Ovary (tissue), 10 donors: ENCODE measurements around the gene EEF1B2. TPM values are rescaled to one million over a fixed set of nuclear protein-coding genes. Genes with fewer than 3 reads are reported as not detected.

Source experiments
- DNase-seq, 5 donors: peaks; one replicate each; pipeline ENCODE4 v3.0.0-alpha.2; 2019 to 2020
- H3K27ac ChIP-seq, 2 donors: fragments of 200-600 bp; one replicate each; pipeline versions ENCODE4 v1.5.1 to v1.8.0; 2019 to 2022
- H3K27me3 ChIP-seq: fragments of 200-600 bp; one replicate; pipeline ENCODE4 v1.8.0; 2022
- H3K36me3 ChIP-seq: fragments of 200-600 bp; sonication (generic); one replicate; pipeline ENCODE4 v1.5.1; 2019
- H3K4me1 ChIP-seq: one replicate; pipeline ENCODE4 v1.8.1; 2013; ENCODE audit warnings: mild to moderate bottlenecking, moderate library complexity; ENCODE audit not compliant: insufficient read depth
- H3K4me3 ChIP-seq: fragments of 200-600 bp; sonication (generic); one replicate; pipeline ENCODE4 v1.5.1; 2017
- H3K9me3 ChIP-seq, 2 donors: fragments of 200-600 bp in 1 of 2; sonication (generic) in 1 of 2; one replicate each; pipeline versions ENCODE4 v1.5.1 to v1.8.1; 2013 to 2019; ENCODE audit warnings: mild to moderate bottlenecking in 1 of 2, moderate library complexity in 1 of 2
- CTCF ChIP-seq, 3 donors: fragments of 450-650 bp in 2 of 3; fragments of 200-600 bp in 1 of 3; IDR thresholded peaks; one replicate each; pipeline versions ENCODE4 v1.5.1 to v1.8.0; 2016 to 2022; ENCODE audit warnings: antibody characterized with exemption in 3 of 3, mild to moderate bottlenecking in 1 of 3
- EP300 ChIP-seq: sonication (generic); formaldehyde crosslinking; IDR thresholded peaks from one replicate; pipeline ENCODE4 v1.6.1; 2017; ENCODE audit warnings: antibody characterized with exemption
- POLR2A ChIP-seq: fragments of 450-650 bp; IDR thresholded peaks from one replicate; pipeline ENCODE4 v1.6.1; 2017; ENCODE audit warnings: antibody characterized with exemption, mild to moderate bottlenecking, moderate library complexity
- WGBS, 3 donors: extraction: QIAGEN DNeasy Blood & Tissue Kit in 1 of 3; methylation state at CpG; one replicate each; pipeline versions ENCODE4 v1.1.5 to v1.1.7; 2013 to 2017; 5-methylcytosine and 5-hydroxymethylcytosine counted together
- intact Hi-C, 4 donors: fragments of 100-400 bp; cut with DNase I; formaldehyde crosslinking; loops; one replicate each; pipeline versions ENCODE4 v1.11.0 to v1.15.1; 2022 to 2023
- long read RNA-seq, 3 donors: library from polyadenylated mRNA in 2 of 3; unstranded in 2 of 3; transcript quantifications; one replicate each; pipeline ENCODE4 v2.0.0 and lab custom pipeline, GENCODE V29; 2021 to 2026
- polyA plus RNA-seq, 2 donors: library from polyadenylated mRNA; stranded (reverse); fragments of 200-250 nt in 1 of 2; fragments of 350-450 nt in 1 of 2; fragmentation: Illumina TruSeq in 1 of 2; extraction: RNeasy Lipid Tissue Mini Kit (QIAGEN cat#74804) in 1 of 2; gene quantifications; one replicate each; pipeline ENCODE4 v1.2.3, GENCODE V29; 2013 to 2014
- total RNA-seq, 7 donors: library from RNA; depleted of rRNA in 2 of 7; stranded (reverse); fragments of >200 nt in 2 of 7; fragmentation: NEBNext Ultra II Directional in 3 of 7; extraction: Animal tissue kit (Norgen Biotek cat#: 25700) in 3 of 7; gene quantifications; one replicate each; pipeline versions ENCODE4 v1.1.0 to v1.2.4, GENCODE V29; 2016 to 2023
- donor health status: DM: no; HTN: no; CAD: no; lungs with moderate emphysema.
- donor health status: DM: no; HTN: no; CAD: no.
- donor health status: Bipolar disorder and iron deficiency.
- donor health status: DM: yes; HTN: yes; CAD: no.
- donor health status: DM: no; HTN: no; CAD: no.
- donor health status: DM: yes; HTN: yes; CAD: no.

EEF1B2 gene
- total RNA-seq (100 to 1,000 TPM; 647 to 983 (median 768) TPM), polyA plus RNA-seq (1,000 to 10,000 TPM; 1,190 to 1,651 TPM)
- long read RNA-seq, donor 1, transcript EEF1B2-203 (6 exons, 1,098 nt), result major isoform, 586 of 638 reads
- long read RNA-seq, donor 1, transcript EEF1B2-209 (2 exons, 1,025 nt), result minor isoform, 8 of 638 reads
- long read RNA-seq, donor 1, transcript EEF1B2-201 (7 exons, 844 nt), result minor isoform, 6 of 638 reads
- long read RNA-seq, donor 1, partial matches to known transcripts, result 16 of 638 reads
- long read RNA-seq, donor 1, other reads (novel, unspliced or antisense), result 20 of 638 reads
- long read RNA-seq, donor 2, transcript EEF1B2-201 (7 exons, 844 nt), result minor isoform, 77 of 476 reads
- long read RNA-seq, donor 2, transcript EEF1B2-202 (7 exons, 880 nt), result minor isoform, 23 of 476 reads
- long read RNA-seq, donor 2, transcript EEF1B2-203 (6 exons, 1,098 nt), result major isoform, 329 of 476 reads
- long read RNA-seq, donor 2, transcript EEF1B2-211 (2 exons, 587 nt), result minor isoform, 7 of 476 reads
- long read RNA-seq, donor 2, partial matches to known transcripts, result 37 of 476 reads
- long read RNA-seq, donor 2, other reads (novel, unspliced or antisense), result 0 of 476 reads
- long read RNA-seq, donor 3, transcript EEF1B2-201 (7 exons, 844 nt), result minor isoform, 7 of 401 reads
- long read RNA-seq, donor 3, transcript EEF1B2-203 (6 exons, 1,098 nt), result major isoform, 372 of 401 reads
- long read RNA-seq, donor 3, partial matches to known transcripts, result 11 of 401 reads
- long read RNA-seq, donor 3, other reads (novel, unspliced or antisense), result 7 of 401 reads

- H3K4me3 ChIP-seq, result peak within 1 kb of the TSS; percentile 90
- WGBS, 3 donors, result 0 to 1% (median 1%) methylated on average over 64 of the region's 64 CpGs
These were observed at the start of gene EEF1B2, which contains the start of gene NDUFS1 for GRCh38 chr2:206159346-206160124. Gene EEF1B2 (plus strand): TSS chr2:206159895. CDS start chr2:206159980, 85 bp downstream. Gene NDUFS1 (minus strand): TSS chr2:206159444. CDS start chr2:206153678, 5,766 bp downstream.

GRCh38 chr2:206112108-206112507 lies 47.6 kb upstream of the EEF1B2 start:
- intact Hi-C loops, result no loop called here
- WGBS, 3 donors, result 96 to 99% (median 97%) methylated on average over 3 of the region's 3 CpGs
- TF ChIP-seq CTCF (IDR thresholded peaks at IDR 0.05) (no peak), POLR2A (no peak), EP300 (no peak)
- Histone ChIP-seq H3K4me3 (no peak overlapping the region), H3K9me3 (no peaks in the 10 kb centered on the region), H3K36me3 (no peaks in the 10 kb centered on the region), H3K27me3 (no peaks in the 10 kb centered on the region), H3K4me1 (no peaks in the 10 kb centered on the region), H3K27ac (no peak overlapping the region)
- no peak for DNase-seq

More at GRCh38 chr2:206159346-206160124, at the start of gene EEF1B2, which contains the start of gene NDUFS1:
- DNase-seq, result peak; percentile 95 to 97 (median 96)
- Histone ChIP-seq H3K27me3 (no peaks in the 10 kb centered on the region), H3K36me3 (no peaks in the 10 kb centered on the region), H3K4me1 (peaks cover 10% of the 10 kb centered on the region), H3K9me3 (no peaks in the 10 kb centered on the region), H3K27ac (peak within 1 kb of the TSS; percentile 77 to 83)
- intact Hi-C loops, result no loop called here
- TF ChIP-seq CTCF (IDR thresholded peaks at IDR 0.05) (no peak), EP300 (peak; percentile 75), POLR2A (peak; percentile 53)

- DNase-seq, result no peak
- H3K27me3 ChIP-seq, result no peaks in the 10 kb centered on the region
- no peak overlapping the region for H3K4me3 ChIP-seq
- TF ChIP-seq CTCF (IDR thresholded peaks at IDR 0.05) (no peak), EP300 (no peak), POLR2A (no peak)
- WGBS, 3 donors, result 91 to 93% (median 92%) methylated on average over 7 of the region's 7 CpGs
- H3K4me1 ChIP-seq, result no peaks in the 10 kb centered on the region
- intact Hi-C loops, result no loop called here
- no peak overlapping the region for H3K27ac ChIP-seq
- no peaks in the 10 kb centered on the region for H3K9me3 ChIP-seq
- H3K36me3 ChIP-seq, result no peaks in the 10 kb centered on the region
These were observed 46.7 kb upstream of the EEF1B2 start for GRCh38 chr2:206112846-206113547.
